HEK293T (cell line): ENCODE results near the gene NT5DC4.

Experiments used
- FOXK2 ChIP-seq: fragments of 450-650 bp; IDR thresholded peaks from 2 replicates; pipeline ENCODE4 v1.6.1; 2016; ENCODE audit warnings: mild to moderate bottlenecking
- FOXM1 ChIP-seq: fragments of 450-650 bp; IDR thresholded peaks from 2 replicates; pipeline ENCODE4 v1.6.1; 2017; ENCODE audit warnings: mild to moderate bottlenecking, borderline replicate concordance
- NFRKB ChIP-seq: fragments of 450-650 bp; IDR thresholded peaks from 2 replicates; pipeline ENCODE4 v1.6.1; 2016; ENCODE audit warnings: mild to moderate bottlenecking, moderate library complexity
- SUZ12 ChIP-seq: fragments of 450-650 bp; IDR thresholded peaks from 2 replicates; pipeline ENCODE4 v1.6.1; 2016; ENCODE audit warnings: mild to moderate bottlenecking

- TF ChIP-seq FOXM1, result no peak
- TF ChIP-seq FOXK2, result no peak
- TF ChIP-seq SUZ12, result no peak
- TF ChIP-seq NFRKB, result no peak
Measured at GRCh38 chr2:112755444-112755843, 34.6 kb downstream of the NT5DC4 start.
